Measurements from ENCODE around the gene JHY. TPM values are rescaled to one million over a fixed set of nuclear protein-coding genes. Genes with fewer than 3 reads are reported as not detected.
A peak's percentile ranks its signal among the peaks of the same experiment; 100 is the strongest.

The JHY gene
- total RNA-seq, 2 donors from 2014 or later: 2.1 to 4.8 TPM

DNA sequence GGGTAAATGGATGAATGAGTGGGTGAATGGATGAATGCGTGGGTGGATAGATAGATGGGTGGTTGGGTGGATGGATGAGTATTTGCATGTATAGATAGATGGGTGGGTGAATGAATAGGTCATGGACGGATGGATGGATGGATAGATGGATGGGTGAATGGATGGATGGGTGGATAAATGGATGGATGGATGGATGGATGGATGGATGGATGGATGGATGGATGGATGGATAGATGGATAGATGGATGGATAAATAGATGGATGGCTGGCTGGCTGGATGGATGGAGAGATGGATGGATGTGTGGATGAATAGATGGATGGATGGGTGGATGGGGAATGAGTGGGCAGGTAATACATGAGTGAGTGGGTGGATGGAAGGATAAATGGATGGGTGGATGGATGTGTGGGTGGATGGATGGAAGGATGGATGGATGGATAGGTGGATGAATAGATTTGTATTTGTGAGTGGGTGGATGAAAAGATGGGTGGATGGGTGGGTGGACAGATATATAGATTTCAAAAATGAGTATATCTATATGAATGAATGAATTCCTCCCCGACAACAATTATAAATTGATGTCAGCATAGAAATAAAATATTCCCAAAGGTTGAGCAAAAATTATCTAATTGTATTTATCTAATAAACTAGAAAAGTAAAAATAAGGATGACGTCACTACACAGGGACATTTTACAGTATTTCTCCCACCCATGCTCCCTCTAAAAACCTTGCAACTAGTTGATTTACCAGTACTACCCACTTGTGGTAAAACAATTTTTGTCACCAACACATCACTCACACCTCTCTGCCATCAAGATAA is 44.8 kb upstream of the JHY start:
- H3K27me3 ChIP-seq (ENCODE audit: control insufficient read depth, insufficient read depth, low read length, poor library complexity, severe bottlenecking): no peaks in the 10 kb centered on the region
- 93 to 98% methylated on average over 2 to 3 of the region's 4 CpGs for WGBS, 2 experiments (ENCODE audit: insufficient coverage in 1 of 2, insufficient read length in 1 of 2)
- no peaks in the 10 kb centered on the region for H3K27me3 Mint-ChIP-seq (ENCODE audit: insufficient read depth)
- H3K36me3 ChIP-seq (ENCODE audit: control insufficient read depth, insufficient read depth, low read length): no peaks in the 10 kb centered on the region
- H3K9ac ChIP-seq (ENCODE audit: extremely low read depth, low read length, poor library complexity, severe bottlenecking): no peak overlapping the region
- no peak overlapping the region for H3K4me3 Mint-ChIP-seq
- no peaks in the 10 kb centered on the region for H3K9me3 Mint-ChIP-seq
- no peaks in the 10 kb centered on the region for H3K9me3 ChIP-seq (ENCODE audit: control insufficient read depth, low read length)
- H3K27ac Mint-ChIP-seq: no peak overlapping the region
- H3K36me3 Mint-ChIP-seq (ENCODE audit: low read depth): no peaks in the 10 kb centered on the region
- no peaks in the 10 kb centered on the region for H3K4me1 ChIP-seq (ENCODE audit: control insufficient read depth, insufficient read depth, low read length)
- peaks cover 25% of the 10 kb centered on the region for H3K4me1 Mint-ChIP-seq
- no peak overlapping the region for H3K4me3 ChIP-seq (ENCODE audit: low read length)
- TF ChIP-seq, protein P1, sequence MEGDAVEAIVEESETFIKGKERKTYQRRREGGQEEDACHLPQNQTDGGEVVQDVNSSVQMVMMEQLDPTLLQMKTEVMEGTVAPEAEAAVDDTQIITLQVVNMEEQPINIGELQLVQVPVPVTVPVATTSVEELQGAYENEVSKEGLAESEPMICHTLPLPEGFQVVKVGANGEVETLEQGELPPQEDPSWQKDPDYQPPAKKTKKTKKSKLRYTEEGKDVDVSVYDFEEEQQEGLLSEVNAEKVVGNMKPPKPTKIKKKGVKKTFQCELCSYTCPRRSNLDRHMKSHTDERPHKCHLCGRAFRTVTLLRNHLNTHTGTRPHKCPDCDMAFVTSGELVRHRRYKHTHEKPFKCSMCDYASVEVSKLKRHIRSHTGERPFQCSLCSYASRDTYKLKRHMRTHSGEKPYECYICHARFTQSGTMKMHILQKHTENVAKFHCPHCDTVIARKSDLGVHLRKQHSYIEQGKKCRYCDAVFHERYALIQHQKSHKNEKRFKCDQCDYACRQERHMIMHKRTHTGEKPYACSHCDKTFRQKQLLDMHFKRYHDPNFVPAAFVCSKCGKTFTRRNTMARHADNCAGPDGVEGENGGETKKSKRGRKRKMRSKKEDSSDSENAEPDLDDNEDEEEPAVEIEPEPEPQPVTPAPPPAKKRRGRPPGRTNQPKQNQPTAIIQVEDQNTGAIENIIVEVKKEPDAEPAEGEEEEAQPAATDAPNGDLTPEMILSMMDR (conservative IDR thresholded peaks at IDR 0.05): no peak
- no peak overlapping the region for H3K27ac ChIP-seq (ENCODE audit: low read depth, low read length)
- no peak for DNase-seq

DNA sequence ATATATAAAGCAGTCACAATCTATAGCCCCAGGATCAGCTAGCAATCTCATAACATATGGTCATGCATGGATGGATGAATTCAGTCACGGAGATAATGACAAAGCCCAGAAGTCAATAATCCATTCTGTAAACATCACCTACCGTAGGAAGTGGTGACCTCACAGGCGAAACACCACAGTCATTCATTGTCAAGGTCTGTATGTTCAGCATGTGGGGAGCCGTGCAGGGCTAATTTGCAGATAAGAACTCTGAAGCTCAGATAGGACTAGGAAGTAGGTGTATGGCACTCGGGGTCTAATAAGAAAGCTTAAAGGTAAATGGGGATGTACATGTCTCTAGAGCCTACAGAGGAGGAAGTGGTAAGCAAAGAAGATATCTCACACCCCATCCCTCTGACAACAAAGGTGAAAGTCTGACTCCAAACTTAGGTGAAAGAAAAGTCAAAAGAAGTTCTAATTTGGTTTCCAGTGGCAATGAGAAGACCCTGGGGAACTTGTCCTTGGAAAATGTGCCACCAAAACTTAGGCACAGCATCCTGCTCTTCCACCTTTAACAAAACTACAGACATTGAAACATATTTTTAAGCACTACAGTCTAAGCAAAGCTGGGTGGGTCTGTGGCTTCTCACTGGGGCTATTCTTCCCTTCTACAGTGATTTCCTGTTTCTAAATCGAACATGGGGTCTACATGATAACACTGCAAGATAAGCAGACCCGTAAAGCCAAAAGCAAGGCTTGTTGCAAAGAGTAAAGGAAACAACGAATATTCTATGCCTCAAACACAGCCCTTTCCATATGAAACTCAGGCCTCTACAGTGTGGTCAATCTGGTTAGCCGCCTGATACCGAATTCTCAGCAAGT is 39.0 kb upstream of the JHY start:
- Mint-ChIP-seq H3K27ac (peak overlapping the region; percentile 83), H3K36me3 (ENCODE audit: low read depth) (no peaks in the 10 kb centered on the region), H3K4me3 (no peak overlapping the region), H3K9me3 (peaks cover 2% of the 10 kb centered on the region), H3K4me1 (peaks cover 31% of the 10 kb centered on the region), H3K27me3 (ENCODE audit: insufficient read depth) (no peaks in the 10 kb centered on the region)
- 66 to 81% methylated on average over 6 to 10 of the region's 10 CpGs for WGBS, 2 experiments (ENCODE audit: insufficient coverage in 1 of 2, insufficient read length in 1 of 2)
- peak; percentile 73 for DNase-seq
- TF ChIP-seq, protein P1 (conservative IDR thresholded peaks at IDR 0.05): no peak
- H3K4me1 ChIP-seq (ENCODE audit: control insufficient read depth, insufficient read depth, low read length): peaks cover 4% of the 10 kb centered on the region
- no peak overlapping the region for H3K9ac ChIP-seq (ENCODE audit: extremely low read depth, low read length, poor library complexity, severe bottlenecking)
- H3K27me3 ChIP-seq (ENCODE audit: control insufficient read depth, insufficient read depth, low read length, poor library complexity, severe bottlenecking): no peaks in the 10 kb centered on the region
- H3K4me3 ChIP-seq (ENCODE audit: low read length): peak overlapping the region; percentile 16
- H3K27ac ChIP-seq (ENCODE audit: low read depth, low read length): no peak overlapping the region
- H3K9me3 ChIP-seq (ENCODE audit: control insufficient read depth, low read length): no peaks in the 10 kb centered on the region
- no peaks in the 10 kb centered on the region for H3K36me3 ChIP-seq (ENCODE audit: control insufficient read depth, insufficient read depth, low read length)

DNA sequence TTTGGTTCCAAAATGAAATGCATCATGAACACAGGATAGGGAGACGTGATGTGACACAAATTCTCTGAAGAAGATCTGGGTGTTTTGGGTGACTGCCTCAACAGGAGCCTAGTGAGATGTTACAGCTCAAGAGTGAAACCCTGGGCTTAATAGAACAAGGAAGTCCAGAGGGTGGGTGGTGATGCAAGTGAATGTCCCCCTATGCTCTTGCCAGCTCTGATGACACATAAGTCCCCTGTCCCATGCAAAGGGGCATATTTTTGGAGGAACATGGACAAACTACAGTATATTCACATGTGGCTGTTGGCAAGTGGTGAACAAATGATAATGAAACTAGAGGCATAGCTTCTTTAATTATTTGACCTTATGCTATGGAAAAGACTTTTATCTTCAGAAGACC is 35.1 kb upstream of the JHY start:
- peaks cover 2% of the 10 kb centered on the region for H3K9me3 Mint-ChIP-seq
- Histone ChIP-seq H3K4me3 (ENCODE audit: low read length) (no peak overlapping the region), H3K27me3 (ENCODE audit: control insufficient read depth, insufficient read depth, low read length, poor library complexity, severe bottlenecking) (no peaks in the 10 kb centered on the region), H3K4me1 (ENCODE audit: control insufficient read depth, insufficient read depth, low read length) (peaks cover 7% of the 10 kb centered on the region), H3K9ac (ENCODE audit: extremely low read depth, low read length, poor library complexity, severe bottlenecking) (no peak overlapping the region), H3K9me3 (ENCODE audit: control insufficient read depth, low read length) (no peaks in the 10 kb centered on the region), H3K27ac (ENCODE audit: low read depth, low read length) (no peak overlapping the region), H3K36me3 (ENCODE audit: control insufficient read depth, insufficient read depth, low read length) (no peaks in the 10 kb centered on the region)
- H3K36me3 Mint-ChIP-seq (ENCODE audit: low read depth): no peaks in the 10 kb centered on the region
- no peaks in the 10 kb centered on the region for H3K27me3 Mint-ChIP-seq (ENCODE audit: insufficient read depth)
- DNase-seq: no peak
- 91 to 100% methylated on average over 1 of the region's 1 CpG for WGBS, 2 experiments (ENCODE audit: insufficient coverage in 1 of 2, insufficient read length in 1 of 2)
- peaks cover 50% of the 10 kb centered on the region for H3K4me1 Mint-ChIP-seq
- TF ChIP-seq, protein P1 (conservative IDR thresholded peaks at IDR 0.05): no peak
- no peak overlapping the region for H3K4me3 Mint-ChIP-seq
- no peak overlapping the region for H3K27ac Mint-ChIP-seq

Data from endodermal cell (in vitro differentiated cells).